ENCODE results near the gene ZNF213. TPM values are rescaled to one million over a fixed set of nuclear protein-coding genes. Genes with fewer than 3 reads are reported as not detected.

ZNF213 gene
- total and polyA plus RNA-seq, 2 experiments from 2014 or later: 7.5 to 10.1 TPM

DNA sequence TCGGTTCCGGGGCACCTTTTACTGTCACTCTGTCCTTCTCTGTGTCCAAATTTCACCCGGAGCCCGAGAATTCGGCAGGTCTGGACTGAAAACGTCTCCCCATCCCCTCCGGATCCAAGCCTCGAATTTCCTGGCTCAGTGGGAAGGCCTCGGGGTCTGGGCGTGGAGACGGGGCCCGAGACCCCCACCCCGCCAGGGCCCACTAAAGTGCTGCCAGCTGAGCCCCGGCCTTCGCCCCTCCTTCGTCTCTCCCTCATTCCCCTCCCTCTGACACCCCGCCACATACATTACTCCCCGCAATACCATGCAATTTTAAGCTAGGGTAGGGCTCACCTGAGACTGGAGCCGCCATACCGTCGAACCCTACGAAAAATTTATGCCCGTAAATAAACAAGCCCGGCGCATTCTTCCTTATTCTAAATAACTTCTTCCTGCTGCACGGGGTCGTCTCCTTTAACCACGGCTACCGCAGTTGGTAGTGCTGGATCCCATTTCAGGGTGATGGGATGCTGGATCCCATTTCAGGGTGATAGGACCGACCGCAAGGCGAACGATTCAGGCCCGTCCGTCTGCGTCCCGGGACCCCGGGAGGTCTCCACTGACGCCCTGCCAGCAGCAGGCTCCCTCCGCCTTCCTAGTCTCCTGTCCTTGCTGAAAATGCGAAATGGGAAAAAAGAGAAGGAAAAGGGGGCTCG, 48.8 kb downstream of the ZNF213 start:
- no peaks in the 10 kb centered on the region for H3K36me3 ChIP-seq
- no peak overlapping the region for H3K27ac ChIP-seq
- peak overlapping the region; percentile 25 for H3K4me3 ChIP-seq
- H3K4me1 ChIP-seq (ENCODE audit: low read depth): peaks cover 3% of the 10 kb centered on the region
- H3K27me3 ChIP-seq: peaks cover 97% of the 10 kb centered on the region
- H3K9me3 ChIP-seq (ENCODE audit: low read depth): no peaks in the 10 kb centered on the region
- TF ChIP-seq, protein P1, sequence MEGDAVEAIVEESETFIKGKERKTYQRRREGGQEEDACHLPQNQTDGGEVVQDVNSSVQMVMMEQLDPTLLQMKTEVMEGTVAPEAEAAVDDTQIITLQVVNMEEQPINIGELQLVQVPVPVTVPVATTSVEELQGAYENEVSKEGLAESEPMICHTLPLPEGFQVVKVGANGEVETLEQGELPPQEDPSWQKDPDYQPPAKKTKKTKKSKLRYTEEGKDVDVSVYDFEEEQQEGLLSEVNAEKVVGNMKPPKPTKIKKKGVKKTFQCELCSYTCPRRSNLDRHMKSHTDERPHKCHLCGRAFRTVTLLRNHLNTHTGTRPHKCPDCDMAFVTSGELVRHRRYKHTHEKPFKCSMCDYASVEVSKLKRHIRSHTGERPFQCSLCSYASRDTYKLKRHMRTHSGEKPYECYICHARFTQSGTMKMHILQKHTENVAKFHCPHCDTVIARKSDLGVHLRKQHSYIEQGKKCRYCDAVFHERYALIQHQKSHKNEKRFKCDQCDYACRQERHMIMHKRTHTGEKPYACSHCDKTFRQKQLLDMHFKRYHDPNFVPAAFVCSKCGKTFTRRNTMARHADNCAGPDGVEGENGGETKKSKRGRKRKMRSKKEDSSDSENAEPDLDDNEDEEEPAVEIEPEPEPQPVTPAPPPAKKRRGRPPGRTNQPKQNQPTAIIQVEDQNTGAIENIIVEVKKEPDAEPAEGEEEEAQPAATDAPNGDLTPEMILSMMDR (IDR thresholded peaks at IDR 0.05; ENCODE audit: low read depth, low read length): no peak
- DNase-seq (ENCODE audit: low read depth in 1 of 2, low spot score in 1 of 2): no peak

DNA sequence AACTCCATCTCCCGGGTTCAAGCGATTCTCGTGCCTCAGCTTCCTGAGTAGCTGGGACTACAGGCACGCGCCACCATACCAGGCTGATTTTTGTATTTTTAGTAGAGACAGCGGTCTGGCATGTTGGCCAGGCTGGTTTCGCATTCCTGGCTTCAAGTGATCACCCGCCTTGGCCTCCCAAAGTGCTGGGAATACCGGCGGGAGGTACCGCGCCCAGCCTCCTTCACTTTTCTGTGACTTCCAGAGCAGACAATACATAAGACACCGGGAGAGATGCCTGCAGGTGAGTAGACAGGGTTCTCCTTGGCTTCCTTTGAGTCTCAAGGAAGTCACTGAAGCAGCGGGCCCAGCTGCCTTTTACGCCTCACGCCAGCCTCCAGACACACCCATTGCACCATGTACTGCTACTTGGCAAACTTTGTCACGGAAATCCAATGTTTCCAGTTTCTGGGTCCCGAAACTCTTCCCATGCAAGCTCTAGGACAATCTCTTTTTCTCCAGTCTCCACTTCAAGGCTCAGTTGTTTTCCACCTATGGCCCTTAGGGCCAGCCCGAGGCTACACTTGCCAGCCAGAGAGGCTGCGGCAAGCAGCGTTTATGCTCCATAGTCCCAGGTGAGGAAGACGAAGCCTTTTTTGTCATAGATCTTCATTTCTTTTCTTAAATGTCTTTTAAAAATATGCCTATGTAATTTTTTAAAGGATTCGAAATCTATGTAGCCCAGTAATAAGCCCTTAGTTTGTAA, 52.3 kb downstream of the ZNF213 start:
- DNase-seq (ENCODE audit: low read depth in 1 of 2, low spot score in 1 of 2): no peak
- H3K27ac ChIP-seq: no peak overlapping the region
- H3K36me3 ChIP-seq: no peaks in the 10 kb centered on the region
- H3K4me3 ChIP-seq: no peak overlapping the region
- TF ChIP-seq, protein P1 (IDR thresholded peaks at IDR 0.05; ENCODE audit: low read depth, low read length): no peak
- peaks cover 97% of the 10 kb centered on the region for H3K27me3 ChIP-seq
- H3K9me3 ChIP-seq (ENCODE audit: low read depth): no peaks in the 10 kb centered on the region
- peaks cover 6% of the 10 kb centered on the region for H3K4me1 ChIP-seq (ENCODE audit: low read depth)

DNA sequence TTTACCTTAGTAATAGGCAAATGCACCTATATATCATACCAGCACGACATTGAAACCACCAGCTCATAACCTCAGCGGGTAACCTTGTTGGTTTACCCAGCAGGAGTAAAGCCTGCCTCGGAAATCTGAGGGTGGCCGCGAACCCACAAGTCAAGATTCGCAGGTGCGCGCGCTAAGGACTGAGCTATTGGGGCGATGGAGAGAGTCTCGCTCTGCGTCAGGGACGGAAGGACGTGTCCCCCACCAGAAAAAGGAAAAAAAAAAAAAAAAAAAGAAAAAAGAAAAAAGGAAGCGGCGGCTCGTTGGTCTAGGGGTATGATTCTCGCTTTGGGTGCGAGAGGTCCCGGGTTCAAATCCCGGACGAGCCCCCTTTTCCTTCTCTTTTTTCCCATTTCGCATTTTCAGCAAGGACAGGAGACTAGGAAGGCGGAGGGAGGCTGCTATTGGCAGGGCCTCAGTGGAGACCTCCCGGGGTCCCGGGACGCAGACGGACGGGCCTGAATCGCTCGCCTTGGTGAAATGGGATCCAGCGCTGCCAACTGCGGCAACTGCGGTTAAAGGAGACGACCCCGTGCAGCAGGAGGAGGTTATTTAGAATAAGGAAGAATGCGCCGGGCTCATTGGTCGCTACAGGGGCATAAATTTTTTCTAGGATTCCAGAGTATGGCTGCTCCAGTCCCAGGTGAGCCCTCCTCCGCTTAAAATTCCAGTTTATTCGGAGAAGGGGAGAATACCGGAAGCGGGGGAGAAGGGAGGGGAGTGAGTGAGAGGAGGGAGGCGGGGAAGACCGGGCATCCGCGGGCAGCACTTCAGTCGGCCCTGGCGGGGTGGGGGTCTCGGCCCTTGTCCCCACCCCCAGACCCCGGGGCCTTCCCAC, 53.2 kb downstream of the ZNF213 start, which contains the start of gene OR1F1:
Gene OR1F1 (plus strand): TSS at position 407 of the 877 bp plus-strand sequence.
- Histone ChIP-seq H3K36me3 (no peaks in the 10 kb centered on the region), H3K4me1 (ENCODE audit: low read depth) (peaks cover 3% of the 10 kb centered on the region), H3K4me3 (peak within 1 kb of the TSS; percentile 61), H3K27me3 (peaks cover 97% of the 10 kb centered on the region), H3K27ac (no peak within 1 kb of the TSS), H3K9me3 (ENCODE audit: low read depth) (no peaks in the 10 kb centered on the region)
- TF ChIP-seq, protein P1 (IDR thresholded peaks at IDR 0.05; ENCODE audit: low read depth, low read length): no peak
- peak; percentile 30 to 38 for DNase-seq (ENCODE audit: low read depth in 1 of 2, low spot score in 1 of 2)

DNA sequence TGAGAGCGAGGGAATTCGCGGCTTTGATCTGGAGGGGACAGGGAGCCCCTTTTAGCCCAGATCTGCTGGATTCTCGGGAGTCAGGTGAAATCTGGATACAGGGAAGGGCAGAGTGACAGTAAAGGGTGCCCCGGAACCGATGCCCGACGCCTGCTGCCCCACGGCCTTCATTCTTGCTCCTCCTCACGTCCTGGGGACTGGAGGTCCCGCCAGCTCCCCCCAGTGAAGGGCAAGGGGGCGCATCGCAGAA, 53.8 kb downstream of the ZNF213 start:
- peak overlapping the region; percentile 61 for H3K4me3 ChIP-seq
- no peaks in the 10 kb centered on the region for H3K36me3 ChIP-seq
- H3K27me3 ChIP-seq: peaks cover 96% of the 10 kb centered on the region
- no peak for DNase-seq (ENCODE audit: low read depth in 1 of 2, low spot score in 1 of 2)
- H3K9me3 ChIP-seq (ENCODE audit: low read depth): no peaks in the 10 kb centered on the region
- TF ChIP-seq, protein P1 (IDR thresholded peaks at IDR 0.05; ENCODE audit: low read depth, low read length): no peak
- H3K4me1 ChIP-seq (ENCODE audit: low read depth): peaks cover 3% of the 10 kb centered on the region
- no peak overlapping the region for H3K27ac ChIP-seq

DNA sequence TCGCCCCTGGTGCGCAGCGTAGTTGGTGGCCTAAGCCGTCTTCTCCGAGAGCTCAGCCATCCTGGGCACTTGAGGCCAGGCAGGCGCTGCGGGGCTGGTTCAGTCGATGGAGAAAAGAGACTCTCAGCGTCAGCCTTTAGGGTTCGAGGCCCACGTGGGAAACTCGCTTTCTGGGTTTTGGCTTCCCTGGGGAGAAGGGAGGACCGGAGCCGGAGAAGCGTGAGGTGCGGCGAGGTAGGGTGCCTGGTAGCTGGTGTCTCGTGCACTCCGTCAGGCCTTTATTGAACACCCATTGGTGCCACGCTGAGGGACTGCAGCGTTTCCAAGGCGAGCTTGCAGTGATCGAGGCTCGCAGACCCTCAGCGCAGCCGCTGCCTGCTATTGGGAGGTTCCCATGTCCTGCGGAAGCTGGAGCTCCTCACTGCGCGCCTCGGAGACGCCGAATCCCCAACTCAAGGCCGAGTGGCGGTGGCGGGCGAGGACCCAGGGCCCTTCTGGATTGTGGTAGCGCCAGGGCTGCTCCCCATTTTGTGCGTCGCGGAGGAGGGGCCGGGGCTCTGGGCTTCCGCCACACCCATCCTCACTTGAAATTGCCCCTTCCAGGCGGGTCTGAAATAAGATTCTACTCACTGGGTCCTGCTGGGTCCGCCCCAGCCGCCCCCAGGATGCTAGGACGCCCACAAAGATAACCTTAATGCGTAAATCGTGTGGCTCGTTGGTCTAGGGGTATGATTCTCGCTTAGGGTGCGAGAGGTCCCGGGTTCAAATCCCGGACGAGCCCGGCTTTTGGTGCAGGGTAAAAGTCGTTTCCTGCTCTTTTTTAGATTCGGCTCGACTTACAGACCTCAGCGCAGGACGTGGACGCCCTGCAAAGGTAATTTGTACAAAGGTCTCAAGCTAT, 54.3 kb downstream of the ZNF213 start:
- no peak overlapping the region for H3K27ac ChIP-seq
- peak; percentile 54 to 61 for DNase-seq (ENCODE audit: low read depth in 1 of 2, low spot score in 1 of 2)
- H3K4me3 ChIP-seq: peak overlapping the region; percentile 61
- TF ChIP-seq, protein P1 (IDR thresholded peaks at IDR 0.05; ENCODE audit: low read depth, low read length): no peak
- H3K9me3 ChIP-seq (ENCODE audit: low read depth): no peaks in the 10 kb centered on the region
- no peaks in the 10 kb centered on the region for H3K36me3 ChIP-seq
- H3K27me3 ChIP-seq: peaks cover 95% of the 10 kb centered on the region
- H3K4me1 ChIP-seq (ENCODE audit: low read depth): peaks cover 3% of the 10 kb centered on the region
